Measurements from ENCODE around the gene LHFPL3.

The LHFPL3 gene

GRCh38 chr7:104414216-104414615, 85.8 kb downstream of the LHFPL3 start:
- no peak for DNase-seq (ENCODE audit: low spot score)
- in situ Hi-C loops (cut with MboI; ENCODE audit: low pct_unique_long_range_greater_than_20kb, low sequenced_read_pairs, unreplicated experiment) = no loop called here
- TF ChIP-seq, protein P1, sequence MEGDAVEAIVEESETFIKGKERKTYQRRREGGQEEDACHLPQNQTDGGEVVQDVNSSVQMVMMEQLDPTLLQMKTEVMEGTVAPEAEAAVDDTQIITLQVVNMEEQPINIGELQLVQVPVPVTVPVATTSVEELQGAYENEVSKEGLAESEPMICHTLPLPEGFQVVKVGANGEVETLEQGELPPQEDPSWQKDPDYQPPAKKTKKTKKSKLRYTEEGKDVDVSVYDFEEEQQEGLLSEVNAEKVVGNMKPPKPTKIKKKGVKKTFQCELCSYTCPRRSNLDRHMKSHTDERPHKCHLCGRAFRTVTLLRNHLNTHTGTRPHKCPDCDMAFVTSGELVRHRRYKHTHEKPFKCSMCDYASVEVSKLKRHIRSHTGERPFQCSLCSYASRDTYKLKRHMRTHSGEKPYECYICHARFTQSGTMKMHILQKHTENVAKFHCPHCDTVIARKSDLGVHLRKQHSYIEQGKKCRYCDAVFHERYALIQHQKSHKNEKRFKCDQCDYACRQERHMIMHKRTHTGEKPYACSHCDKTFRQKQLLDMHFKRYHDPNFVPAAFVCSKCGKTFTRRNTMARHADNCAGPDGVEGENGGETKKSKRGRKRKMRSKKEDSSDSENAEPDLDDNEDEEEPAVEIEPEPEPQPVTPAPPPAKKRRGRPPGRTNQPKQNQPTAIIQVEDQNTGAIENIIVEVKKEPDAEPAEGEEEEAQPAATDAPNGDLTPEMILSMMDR (IDR thresholded peaks at IDR 0.05; ENCODE audit: extremely low read depth, insufficient read depth, missing control alignments) = no peak

- TF ChIP-seq, protein P1 (IDR thresholded peaks at IDR 0.05; ENCODE audit: extremely low read depth, insufficient read depth, missing control alignments) = no peak
- in situ Hi-C loops (cut with MboI; ENCODE audit: low pct_unique_long_range_greater_than_20kb, low sequenced_read_pairs, unreplicated experiment) = no loop called here
- no peak for DNase-seq (ENCODE audit: low spot score)
Observed at GRCh38 chr7:104415700-104416099, 87.3 kb downstream of the LHFPL3 start.

DNA sequence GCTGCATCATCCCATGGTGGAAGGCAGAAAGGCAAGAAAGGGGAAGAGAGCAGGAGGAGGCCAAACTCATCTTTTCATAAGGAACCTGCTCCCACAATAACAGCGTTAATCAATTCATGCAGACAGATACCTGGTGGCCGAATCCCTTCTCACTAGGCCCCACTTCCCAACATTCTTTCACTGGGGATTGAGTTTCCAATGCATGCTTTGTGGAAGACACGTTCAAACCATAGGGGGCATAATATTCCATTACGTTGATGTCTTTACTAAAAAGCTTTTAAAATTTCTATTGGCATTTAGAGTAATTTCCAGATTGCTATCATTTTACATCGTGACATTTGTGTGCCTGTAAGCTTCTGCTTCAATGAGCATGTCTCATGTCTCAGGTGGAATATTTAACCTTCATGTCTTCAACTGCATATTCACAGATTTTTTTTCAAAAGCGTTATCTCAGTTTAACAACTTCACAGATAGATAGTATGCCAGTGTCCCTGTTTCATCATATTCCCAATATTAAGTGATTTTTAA, 88.5 kb downstream of the LHFPL3 start:
- DNase-seq (ENCODE audit: low spot score) = no peak
- in situ Hi-C loops (cut with MboI; ENCODE audit: low pct_unique_long_range_greater_than_20kb, low sequenced_read_pairs, unreplicated experiment) = no loop called here
- TF ChIP-seq, protein P1 (IDR thresholded peaks at IDR 0.05; ENCODE audit: extremely low read depth, insufficient read depth, missing control alignments) = no peak

DNA sequence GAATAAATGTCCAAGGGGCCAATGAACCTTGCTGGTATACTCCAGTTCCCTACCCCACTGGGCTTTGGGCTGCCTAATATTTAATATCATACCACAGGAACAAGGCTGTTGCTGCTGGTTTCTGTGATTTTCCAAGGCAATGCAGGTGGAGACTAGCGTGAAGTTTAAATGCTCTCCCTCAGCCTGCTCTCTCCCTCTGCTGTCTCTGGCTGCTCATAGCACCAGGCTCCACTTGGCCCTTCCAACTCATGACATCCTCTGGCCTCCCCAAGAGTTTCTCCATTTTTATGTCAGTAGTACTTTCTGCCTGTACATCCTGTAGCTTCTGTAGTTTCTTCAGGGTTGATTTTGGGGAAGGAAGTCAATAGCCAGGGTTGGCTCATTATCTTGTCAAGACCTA, 103.5 kb downstream of the LHFPL3 start:
- in situ Hi-C loops (cut with MboI; ENCODE audit: low pct_unique_long_range_greater_than_20kb, low sequenced_read_pairs, unreplicated experiment) = no loop called here
- no peak for DNase-seq (ENCODE audit: low spot score)
- TF ChIP-seq, protein P1 (IDR thresholded peaks at IDR 0.05; ENCODE audit: extremely low read depth, insufficient read depth, missing control alignments) = no peak

DNA sequence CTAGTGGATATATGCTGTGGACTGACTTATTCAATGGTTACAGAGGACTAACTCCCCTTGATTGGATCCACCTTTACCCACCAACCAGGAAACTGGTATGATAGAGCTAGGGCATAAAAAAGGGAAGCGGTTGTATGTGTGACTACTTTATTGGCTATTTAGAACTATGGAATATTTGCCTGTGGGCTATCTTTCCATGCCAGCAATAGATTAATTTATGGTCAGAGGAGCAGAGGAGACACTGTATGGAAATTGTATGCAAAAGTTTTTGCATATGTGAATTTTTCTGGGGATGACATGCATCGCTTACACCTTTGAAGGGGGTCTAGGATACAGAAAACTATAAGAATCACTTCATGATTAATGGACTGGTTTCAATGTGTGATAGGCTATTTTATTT, 105.7 kb downstream of the LHFPL3 start:
- in situ Hi-C loops (cut with MboI; ENCODE audit: low pct_unique_long_range_greater_than_20kb, low sequenced_read_pairs, unreplicated experiment) = no loop called here
- no peak for DNase-seq (ENCODE audit: low spot score)
- TF ChIP-seq, protein P1 (IDR thresholded peaks at IDR 0.05; ENCODE audit: extremely low read depth, insufficient read depth, missing control alignments) = no peak

- in situ Hi-C loops (cut with MboI; ENCODE audit: low pct_unique_long_range_greater_than_20kb, low sequenced_read_pairs, unreplicated experiment) = no loop called here
- TF ChIP-seq, protein P1 (IDR thresholded peaks at IDR 0.05; ENCODE audit: extremely low read depth, insufficient read depth, missing control alignments) = no peak
- DNase-seq (ENCODE audit: low spot score) = no peak
Observed at GRCh38 chr7:104442481-104442880, 114.1 kb downstream of the LHFPL3 start.

DNA sequence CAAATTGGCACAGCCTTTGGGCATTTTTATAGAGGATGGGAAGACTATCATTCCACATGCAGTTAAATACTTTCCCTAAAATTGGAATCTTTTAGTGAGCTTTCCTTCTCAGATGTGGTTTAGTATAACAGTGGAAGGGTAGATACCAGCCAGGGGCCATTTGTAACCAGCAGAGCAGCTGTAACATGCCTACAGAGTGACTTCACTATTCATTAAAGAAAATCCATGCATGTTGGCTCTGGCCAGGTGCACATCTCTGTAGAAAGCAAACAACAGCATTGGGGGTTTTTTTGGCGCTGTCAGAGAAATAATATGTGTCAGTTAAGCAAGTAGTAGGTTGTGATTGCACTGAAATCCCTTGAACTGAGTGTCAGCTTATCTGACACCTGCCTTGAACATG, 115.6 kb downstream of the LHFPL3 start:
- in situ Hi-C loops (cut with MboI; ENCODE audit: low pct_unique_long_range_greater_than_20kb, low sequenced_read_pairs, unreplicated experiment) = no loop called here
- DNase-seq (ENCODE audit: low spot score) = no peak
- TF ChIP-seq, protein P1 (IDR thresholded peaks at IDR 0.05; ENCODE audit: extremely low read depth, insufficient read depth, missing control alignments) = no peak

Data from GM13977 (cell line).